IPS-18a (cell line): ENCODE measurements around the gene HEATR1.
"Not testable (repeated sequence)": the region's sequence is repeated elsewhere in the genome, so short reads cannot be mapped to it uniquely, and the experiment has no call there.

Source experiments
- H3K27ac ChIP-seq: one replicate; pipeline ENCODE4 v1.5.1; 2013; ENCODE audit warnings: low read length
- H3K27me3 ChIP-seq: one replicate; pipeline ENCODE4 v1.6.1; 2013; ENCODE audit warnings: mild to moderate bottlenecking, low read length; ENCODE audit not compliant: control insufficient read depth, insufficient read depth
- H3K36me3 ChIP-seq: one replicate; pipeline ENCODE4 v1.6.1; 2013; ENCODE audit warnings: low read depth, low read length; ENCODE audit not compliant: control insufficient read depth
- H3K4me1 ChIP-seq: one replicate; pipeline ENCODE4 v1.6.1; 2013; ENCODE audit warnings: low read depth, low read length; ENCODE audit not compliant: control insufficient read depth
- H3K4me3 ChIP-seq: one replicate; pipeline ENCODE4 v1.5.1; 2013; ENCODE audit warnings: low read length
- H3K9ac ChIP-seq: one replicate; pipeline ENCODE4 v1.6.1; 2013; ENCODE audit warnings: mild to moderate bottlenecking, low read length, moderate library complexity
- H3K9me3 ChIP-seq: one replicate; pipeline ENCODE4 v1.6.1; 2013; ENCODE audit warnings: low read depth, low read length; ENCODE audit not compliant: control insufficient read depth

The HEATR1 gene

GRCh38 chr1:236577041-236577440 lies 27.3 kb downstream of the HEATR1 start:
- not testable (repeated sequence) for H3K27me3 ChIP-seq, H3K4me3 ChIP-seq, H3K9me3 ChIP-seq, H3K4me1 ChIP-seq, H3K27ac ChIP-seq, H3K9ac ChIP-seq
- peaks cover 80% of the 10 kb centered on the region for H3K36me3 ChIP-seq

- Histone ChIP-seq H3K9ac (no peak overlapping the region), H3K9me3 (no peaks in the 10 kb centered on the region), H3K27ac (no peak overlapping the region), H3K4me1 (no peaks in the 10 kb centered on the region), H3K36me3 (peaks cover 80% of the 10 kb centered on the region), H3K27me3 (no peaks in the 10 kb centered on the region), H3K4me3 (no peak overlapping the region)
Observed at GRCh38 chr1:236576004-236576403, 28.3 kb downstream of the HEATR1 start.

GRCh38 chr1:236575523-236575922 lies 28.8 kb downstream of the HEATR1 start:
- H3K36me3 ChIP-seq, result peaks cover 83% of the 10 kb centered on the region
- no peaks in the 10 kb centered on the region for H3K9me3 ChIP-seq
- no peaks in the 10 kb centered on the region for H3K27me3 ChIP-seq
- no peak overlapping the region for H3K9ac ChIP-seq
- H3K4me3 ChIP-seq, result no peak overlapping the region
- no peaks in the 10 kb centered on the region for H3K4me1 ChIP-seq
- no peak overlapping the region for H3K27ac ChIP-seq

- H3K27me3 ChIP-seq, result no peaks in the 10 kb centered on the region
- no peak overlapping the region for H3K4me3 ChIP-seq
- no peaks in the 10 kb centered on the region for H3K4me1 ChIP-seq
- no peaks in the 10 kb centered on the region for H3K9me3 ChIP-seq
- H3K27ac ChIP-seq, result no peak overlapping the region
- peaks cover 94% of the 10 kb centered on the region for H3K36me3 ChIP-seq
- no peak overlapping the region for H3K9ac ChIP-seq
Observed at GRCh38 chr1:236568285-236568894, 35.9 kb downstream of the HEATR1 start.

GRCh38 chr1:236565530-236565929 lies 38.8 kb downstream of the HEATR1 start:
- Histone ChIP-seq H3K4me3 (no peak overlapping the region), H3K9me3 (no peaks in the 10 kb centered on the region), H3K27ac (no peak overlapping the region), H3K36me3 (peaks cover 91% of the 10 kb centered on the region), H3K27me3 (no peaks in the 10 kb centered on the region), H3K4me1 (no peaks in the 10 kb centered on the region), H3K9ac (no peak overlapping the region)

- peaks cover 92% of the 10 kb centered on the region for H3K36me3 ChIP-seq
- no peaks in the 10 kb centered on the region for H3K27me3 ChIP-seq
- H3K27ac ChIP-seq, result no peak overlapping the region
Observed at GRCh38 chr1:236561976-236562375, 42.3 kb downstream of the HEATR1 start.

GRCh38 chr1:236560213-236560771 lies 44.0 kb downstream of the HEATR1 start:
- peaks cover 94% of the 10 kb centered on the region for H3K36me3 ChIP-seq

More at GRCh38 chr1:236561976-236562375, 42.3 kb downstream of the HEATR1 start:
- Histone ChIP-seq H3K9ac (no peak overlapping the region), H3K9me3 (no peaks in the 10 kb centered on the region), H3K4me3 (no peak overlapping the region), H3K4me1 (no peaks in the 10 kb centered on the region)

GRCh38 chr1:236558846-236559245 lies 45.5 kb downstream of the HEATR1 start:
- Histone ChIP-seq H3K4me3 (no peak overlapping the region), H3K9ac (no peak overlapping the region), H3K9me3 (no peaks in the 10 kb centered on the region), H3K27ac (no peak overlapping the region), H3K4me1 (no peaks in the 10 kb centered on the region), H3K36me3 (peaks cover 93% of the 10 kb centered on the region), H3K27me3 (no peaks in the 10 kb centered on the region)

More at GRCh38 chr1:236560213-236560771, 44.0 kb downstream of the HEATR1 start:
- no peaks in the 10 kb centered on the region for H3K27me3 ChIP-seq
- no peaks in the 10 kb centered on the region for H3K9me3 ChIP-seq
- no peak overlapping the region for H3K4me3 ChIP-seq
- H3K4me1 ChIP-seq, result no peaks in the 10 kb centered on the region
- H3K27ac ChIP-seq, result no peak overlapping the region
- no peak overlapping the region for H3K9ac ChIP-seq

- Histone ChIP-seq H3K4me1 (no peaks in the 10 kb centered on the region), H3K27me3 (no peaks in the 10 kb centered on the region), H3K27ac (no peak overlapping the region), H3K4me3 (no peak overlapping the region), H3K9ac (no peak overlapping the region), H3K36me3 (peaks cover 96% of the 10 kb centered on the region), H3K9me3 (no peaks in the 10 kb centered on the region)
Observed at GRCh38 chr1:236558081-236558480, 46.2 kb downstream of the HEATR1 start.

- Histone ChIP-seq H3K9ac (no peak overlapping the region), H3K36me3 (peaks cover 96% of the 10 kb centered on the region), H3K27ac (no peak overlapping the region), H3K4me3 (no peak overlapping the region), H3K27me3 (no peaks in the 10 kb centered on the region), H3K9me3 (no peaks in the 10 kb centered on the region), H3K4me1 (no peaks in the 10 kb centered on the region)
Observed at GRCh38 chr1:236556606-236557005, 47.7 kb downstream of the HEATR1 start.

- no peaks in the 10 kb centered on the region for H3K9me3 ChIP-seq
- H3K36me3 ChIP-seq, result peaks cover 98% of the 10 kb centered on the region
- H3K4me1 ChIP-seq, result no peaks in the 10 kb centered on the region
- no peak overlapping the region for H3K4me3 ChIP-seq
- H3K27me3 ChIP-seq, result no peaks in the 10 kb centered on the region
- H3K9ac ChIP-seq, result no peak overlapping the region
- no peak overlapping the region for H3K27ac ChIP-seq
Observed at GRCh38 chr1:236553370-236553769, 50.9 kb downstream of the HEATR1 start.

GRCh38 chr1:236552901-236553300 lies 51.4 kb downstream of the HEATR1 start:
- Histone ChIP-seq H3K36me3 (peaks cover 98% of the 10 kb centered on the region), H3K4me1 (no peaks in the 10 kb centered on the region), H3K4me3 (no peak overlapping the region), H3K27me3 (no peaks in the 10 kb centered on the region), H3K9me3 (no peaks in the 10 kb centered on the region), H3K27ac (no peak overlapping the region), H3K9ac (no peak overlapping the region)
